ENCODE data around the gene TGFBR3L.

- TF ChIP-seq SUZ12 (IDR thresholded peaks at IDR 0.05; ENCODE audit: extremely low read depth, insufficient read depth, insufficient read length), result no peak
- TF ChIP-seq YY1 (IDR thresholded peaks at IDR 0.05; ENCODE audit: insufficient read depth, insufficient read length), result no peak
These were observed 47.4 kb upstream of the TGFBR3L start for GRCh38 chr19:7867092-7867844.
